ENCODE data around the gene OAF.

- TF ChIP-seq, protein P1, sequence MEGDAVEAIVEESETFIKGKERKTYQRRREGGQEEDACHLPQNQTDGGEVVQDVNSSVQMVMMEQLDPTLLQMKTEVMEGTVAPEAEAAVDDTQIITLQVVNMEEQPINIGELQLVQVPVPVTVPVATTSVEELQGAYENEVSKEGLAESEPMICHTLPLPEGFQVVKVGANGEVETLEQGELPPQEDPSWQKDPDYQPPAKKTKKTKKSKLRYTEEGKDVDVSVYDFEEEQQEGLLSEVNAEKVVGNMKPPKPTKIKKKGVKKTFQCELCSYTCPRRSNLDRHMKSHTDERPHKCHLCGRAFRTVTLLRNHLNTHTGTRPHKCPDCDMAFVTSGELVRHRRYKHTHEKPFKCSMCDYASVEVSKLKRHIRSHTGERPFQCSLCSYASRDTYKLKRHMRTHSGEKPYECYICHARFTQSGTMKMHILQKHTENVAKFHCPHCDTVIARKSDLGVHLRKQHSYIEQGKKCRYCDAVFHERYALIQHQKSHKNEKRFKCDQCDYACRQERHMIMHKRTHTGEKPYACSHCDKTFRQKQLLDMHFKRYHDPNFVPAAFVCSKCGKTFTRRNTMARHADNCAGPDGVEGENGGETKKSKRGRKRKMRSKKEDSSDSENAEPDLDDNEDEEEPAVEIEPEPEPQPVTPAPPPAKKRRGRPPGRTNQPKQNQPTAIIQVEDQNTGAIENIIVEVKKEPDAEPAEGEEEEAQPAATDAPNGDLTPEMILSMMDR (IDR thresholded peaks at IDR 0.05; ENCODE audit: borderline replicate concordance, extremely low read depth, low read length, poor library complexity, severe bottlenecking): no peak
- no peak for TF ChIP-seq EZH2 (IDR thresholded peaks at IDR 0.05; ENCODE audit: borderline replicate concordance, low read depth, low read length, severe bottlenecking)
Observed at GRCh38 chr11:120259988-120260565, 49.2 kb downstream of the OAF start.

Measured in DND-41 (cell line).